GM12875 (cell line): ENCODE results near the gene FLT1.

Source experiments
- H3K4me3 ChIP-seq: one replicate; pipeline ENCODE4 v1.5.1; 2011; ENCODE audit warnings: low read depth, low read length, control low read depth
- TF ChIP-seq, protein P1 (sequence below): IDR thresholded peaks from 2 replicates; pipeline ENCODE4 v1.5.1; 2011; ENCODE audit warnings: low read depth, mild to moderate bottlenecking, control low read depth, inconsistent platforms, low read length, moderate library complexity, borderline replicate concordance; ENCODE audit not compliant: insufficient read depth

Gene FLT1

GRCh38 chr13:28349907-28350654 is 144.8 kb downstream of the FLT1 start:
- H3K4me3 ChIP-seq = no peak overlapping the region
- TF ChIP-seq, protein P1, sequence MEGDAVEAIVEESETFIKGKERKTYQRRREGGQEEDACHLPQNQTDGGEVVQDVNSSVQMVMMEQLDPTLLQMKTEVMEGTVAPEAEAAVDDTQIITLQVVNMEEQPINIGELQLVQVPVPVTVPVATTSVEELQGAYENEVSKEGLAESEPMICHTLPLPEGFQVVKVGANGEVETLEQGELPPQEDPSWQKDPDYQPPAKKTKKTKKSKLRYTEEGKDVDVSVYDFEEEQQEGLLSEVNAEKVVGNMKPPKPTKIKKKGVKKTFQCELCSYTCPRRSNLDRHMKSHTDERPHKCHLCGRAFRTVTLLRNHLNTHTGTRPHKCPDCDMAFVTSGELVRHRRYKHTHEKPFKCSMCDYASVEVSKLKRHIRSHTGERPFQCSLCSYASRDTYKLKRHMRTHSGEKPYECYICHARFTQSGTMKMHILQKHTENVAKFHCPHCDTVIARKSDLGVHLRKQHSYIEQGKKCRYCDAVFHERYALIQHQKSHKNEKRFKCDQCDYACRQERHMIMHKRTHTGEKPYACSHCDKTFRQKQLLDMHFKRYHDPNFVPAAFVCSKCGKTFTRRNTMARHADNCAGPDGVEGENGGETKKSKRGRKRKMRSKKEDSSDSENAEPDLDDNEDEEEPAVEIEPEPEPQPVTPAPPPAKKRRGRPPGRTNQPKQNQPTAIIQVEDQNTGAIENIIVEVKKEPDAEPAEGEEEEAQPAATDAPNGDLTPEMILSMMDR = no peak

- TF ChIP-seq, protein P1 = no peak
These were observed 145.6 kb downstream of the FLT1 start for GRCh38 chr13:28349371-28349770.

GRCh38 chr13:28347456-28348371 is 147.2 kb downstream of the FLT1 start:
- no peak overlapping the region for H3K4me3 ChIP-seq
- TF ChIP-seq, protein P1 = no peak

More at GRCh38 chr13:28349371-28349770, 145.6 kb downstream of the FLT1 start:
- no peak overlapping the region for H3K4me3 ChIP-seq

- H3K4me3 ChIP-seq = no peak overlapping the region
- TF ChIP-seq, protein P1 = no peak
These were observed 148.8 kb downstream of the FLT1 start for GRCh38 chr13:28346154-28346553.

DNA sequence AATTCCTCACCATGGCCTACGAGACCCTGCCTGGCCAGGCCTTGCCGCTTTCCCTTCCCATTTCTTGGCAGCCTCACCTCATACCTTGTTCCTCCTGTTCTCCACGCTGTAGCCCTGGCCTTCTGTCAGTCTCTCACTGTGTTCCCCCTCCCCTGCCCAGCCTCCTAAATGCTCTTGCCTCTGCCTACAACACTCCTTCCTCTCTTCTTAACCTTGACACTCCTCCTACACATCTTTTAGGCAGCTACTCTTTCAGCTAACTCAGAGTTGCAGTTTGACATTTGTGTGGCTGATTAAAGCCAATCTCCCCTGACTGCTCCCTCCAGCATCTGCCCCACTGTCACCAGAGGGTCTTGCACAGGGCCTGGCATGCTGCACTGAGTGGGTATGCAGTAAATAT is 150.8 kb downstream of the FLT1 start:
- no peak overlapping the region for H3K4me3 ChIP-seq
- TF ChIP-seq, protein P1 = no peak

- H3K4me3 ChIP-seq = no peak overlapping the region
- TF ChIP-seq, protein P1 = no peak
These were observed 152.7 kb downstream of the FLT1 start for GRCh38 chr13:28342251-28342650.
